ENCODE results near the gene OR10W1.

Gene OR10W1

GRCh38 chr11:58268142-58268541, at the start of gene OR10W1:
Gene OR10W1, minus strand, starts transcription at chr11:58268260. Its CDS starts 402 bp downstream, at chr11:58267858.
- no peak for DNase-seq (ENCODE audit: low spot score)

- peak; percentile 27 for DNase-seq (ENCODE audit: low spot score)
Measured at GRCh38 chr11:58316142-58316541, 48.1 kb upstream of the OR10W1 start.

- DNase-seq (ENCODE audit: low spot score) = peak; percentile 46
Measured at GRCh38 chr11:58301576-58301975, 33.5 kb upstream of the OR10W1 start.

- DNase-seq (ENCODE audit: low spot score) = no peak
Measured at GRCh38 chr11:58292017-58292416, 24.0 kb upstream of the OR10W1 start.

- DNase-seq (ENCODE audit: low spot score) = no peak
Measured at GRCh38 chr11:58289266-58289665, 21.2 kb upstream of the OR10W1 start.

GRCh38 chr11:58286249-58286648, 18.2 kb upstream of the OR10W1 start:
- peak; percentile 39 for DNase-seq (ENCODE audit: low spot score)

- no peak for DNase-seq (ENCODE audit: low spot score)
Measured at GRCh38 chr11:58285483-58286040, 17.5 kb upstream of the OR10W1 start.

GRCh38 chr11:58276151-58276550, 8.1 kb upstream of the OR10W1 start:
- DNase-seq (ENCODE audit: low spot score) = no peak

- no peak for DNase-seq (ENCODE audit: low spot score)
Measured at GRCh38 chr11:58275002-58275401, 6.9 kb upstream of the OR10W1 start.

- DNase-seq (ENCODE audit: low spot score) = no peak
Measured at GRCh38 chr11:58259983-58260382, 8.1 kb downstream of the OR10W1 start.

- no peak for DNase-seq (ENCODE audit: low spot score)
Measured at GRCh38 chr11:58254936-58255335, 13.1 kb downstream of the OR10W1 start.

GRCh38 chr11:58243954-58244353, 24.1 kb downstream of the OR10W1 start:
- DNase-seq (ENCODE audit: low spot score) = no peak

GRCh38 chr11:58227956-58228615, 40.0 kb downstream of the OR10W1 start:
- DNase-seq (ENCODE audit: low spot score) = no peak

- DNase-seq (ENCODE audit: low spot score) = no peak
Measured at GRCh38 chr11:58222721-58223120, 45.3 kb downstream of the OR10W1 start.
